Tibial nerve (tissue), 3 donors: ENCODE results near the gene NCK2.

Experiments used
- CTCF ChIP-seq, 5 experiments: fragments of 200-600 bp in 3 of 5; fragments of 450-650 bp in 2 of 5; sonication (generic) in 3 of 5; IDR thresholded peaks; one replicate each; pipeline ENCODE4 v1.5.1; 2016 to 2019; ENCODE audit warnings: antibody characterized with exemption in 5 of 5, mild to moderate bottlenecking in 3 of 5, moderate library complexity in 2 of 5
- POLR2A ChIP-seq, 2 donors: fragments of 450-650 bp; IDR thresholded peaks; one replicate each; pipeline ENCODE4 v1.6.1; 2017; ENCODE audit warnings: antibody characterized with exemption in 2 of 2, mild to moderate bottlenecking in 2 of 2, moderate library complexity in 2 of 2

GRCh38 chr2:105873721-105874120, 129.0 kb downstream of the NCK2 start:
- no peak for TF ChIP-seq POLR2A (IDR thresholded peaks at IDR 0.05)
- no peak for TF ChIP-seq CTCF (IDR thresholded peaks at IDR 0.05)
